K562 (cell line): Measurements from ENCODE around the gene TRIM27. TPM values are rescaled to one million over a fixed set of nuclear protein-coding genes. Genes with fewer than 3 reads are reported as not detected.
A peak's percentile ranks its signal among the peaks of the same experiment; 100 is the strongest.

Experiments
- ASH1L ChIP-seq: fragments of 450-650 bp; IDR thresholded peaks from 2 replicates; pipeline ENCODE4 v1.6.1; 2018; ENCODE audit warnings: borderline replicate concordance, mild to moderate bottlenecking, low read depth; ENCODE audit not compliant: partially characterized antibody
- FUS ChIP-seq: fragments of 200-400 bp; formaldehyde crosslinking; optimal IDR thresholded peaks from 2 replicates; pipeline ENCODE3; 2017; ENCODE audit warnings: low read depth, low read length
- GTF2E2 ChIP-seq: fragments of 200-800 bp; sonication (Bioruptor generic); IDR thresholded peaks from 2 replicates; pipeline ENCODE4 v1.6.1; 2016; ENCODE audit warnings: missing genetic modification characterization, missing compliant biosample characterization
- HEY1 ChIP-seq: fragments of 250-450 bp; sonication (Bioruptor Pico); IDR thresholded peaks from 2 replicates; pipeline ENCODE4 v1.5.0; 2020; ENCODE audit warnings: mild to moderate bottlenecking, moderate library complexity, borderline replicate concordance
- KHSRP ChIP-seq: fragments of 450-650 bp; IDR thresholded peaks from 2 replicates; pipeline ENCODE4 v1.6.1; 2017
- SIN3A ChIP-seq, 2 experiments: fragments of 150-350 bp in 1 of 2; IDR thresholded peaks; 2 replicates each; pipeline ENCODE4 v1.6.1; 2011 to 2016; ENCODE audit warnings: borderline replicate concordance in 2 of 2, low read depth in 2 of 2, low read length in 2 of 2, mild to moderate bottlenecking in 2 of 2, moderate library complexity in 2 of 2; ENCODE audit not compliant: control insufficient read depth in 1 of 2
- SMC3 ChIP-seq: conservative IDR thresholded peaks from 2 replicates; pipeline ENCODE4 v1.6.1; 2011; ENCODE audit warnings: low read depth, low read length, improper control_type of control experiment; ENCODE audit not compliant: insufficient read depth
- TAF1 ChIP-seq: IDR thresholded peaks from 2 replicates; pipeline ENCODE4 v1.6.1; 2011; ENCODE audit warnings: mild to moderate bottlenecking, low read length, moderate library complexity; ENCODE audit not compliant: insufficient read depth, control insufficient read depth, severe bottlenecking; ENCODE audit errors: extremely low read depth
- ZNF174 ChIP-seq: fragments of 250-450 bp; sonication (Bioruptor Pico); IDR thresholded peaks from 2 replicates; pipeline ENCODE4 v1.4.0; 2020; ENCODE audit warnings: mild to moderate bottlenecking
- ZNF584 ChIP-seq: fragments of 200-800 bp; sonication (Bioruptor generic); IDR thresholded peaks from 2 replicates; pipeline ENCODE4 v1.6.1; 2016; ENCODE audit warnings: low read depth, mild to moderate bottlenecking, missing genetic modification characterization, missing compliant biosample characterization
- polyA plus RNA-seq, 8 experiments: library from polyadenylated mRNA; depleted of rRNA in 4 of 8; stranded (reverse) in 5 of 8; unstranded in 3 of 8; fragments of >200 nt; fragmentation: Nextera tagmentation in 2 of 8; fragmentation: Illumina TruSeq in 1 of 8; extraction: Ambion mirVana in 2 of 8; extraction: Trizol in 1 of 8; gene quantifications; 2 replicates each; pipeline versions ENCODE4 v1.2.1 to v1.2.3, GENCODE V29; 2011 to 2014; ENCODE audit warnings: inconsistent platforms in 1 of 8, missing spikeins in 1 of 8
- total RNA-seq, 7 experiments: library from RNA; depleted of rRNA in 6 of 7; stranded (reverse); fragments of >200 nt in 6 of 7; fragmentation: Illumina TruSeq in 2 of 7; extraction: Trizol in 2 of 7; gene quantifications; 2 replicates each; pipeline versions ENCODE4 v1.2.1 to v1.2.3, GENCODE V29; 2011 to 2021; ENCODE audit warnings: low replicate concordance in 1 of 7
- TF ChIP-seq, protein P1 (sequence below), 3 experiments: fragments of 200-800 bp in 1 of 3; fragments of 250-450 bp in 1 of 3; fragments of 450-650 bp in 1 of 3; sonication (Bioruptor Pico) in 1 of 3; sonication (Bioruptor generic) in 1 of 3; formaldehyde crosslinking in 1 of 3; IDR thresholded peaks; 2 replicates each; pipeline versions ENCODE4 v1.6.1 to v1.8.0; 2016 to 2022; ENCODE audit warnings: mild to moderate bottlenecking in 2 of 3, missing genetic modification characterization in 2 of 3, missing compliant biosample characterization in 1 of 3, moderate library complexity in 1 of 3
- TF ChIP-seq, protein P2 (sequence below), 2 experiments: fragments of 450-650 bp; formaldehyde crosslinking in 1 of 2; IDR thresholded peaks; 2 replicates each; pipeline versions ENCODE4 v1.4.0 to v1.6.1; 2014 to 2020; ENCODE audit warnings: mild to moderate bottlenecking in 2 of 2, borderline replicate concordance in 1 of 2, low read depth in 1 of 2

The TRIM27 gene
- total and polyA plus RNA-seq, 9 of the 15 experiments (the other 6 are each of a cell fraction or from before 2014, with no cell fraction given) = 37.7 to 235 (median 122) TPM

DNA sequence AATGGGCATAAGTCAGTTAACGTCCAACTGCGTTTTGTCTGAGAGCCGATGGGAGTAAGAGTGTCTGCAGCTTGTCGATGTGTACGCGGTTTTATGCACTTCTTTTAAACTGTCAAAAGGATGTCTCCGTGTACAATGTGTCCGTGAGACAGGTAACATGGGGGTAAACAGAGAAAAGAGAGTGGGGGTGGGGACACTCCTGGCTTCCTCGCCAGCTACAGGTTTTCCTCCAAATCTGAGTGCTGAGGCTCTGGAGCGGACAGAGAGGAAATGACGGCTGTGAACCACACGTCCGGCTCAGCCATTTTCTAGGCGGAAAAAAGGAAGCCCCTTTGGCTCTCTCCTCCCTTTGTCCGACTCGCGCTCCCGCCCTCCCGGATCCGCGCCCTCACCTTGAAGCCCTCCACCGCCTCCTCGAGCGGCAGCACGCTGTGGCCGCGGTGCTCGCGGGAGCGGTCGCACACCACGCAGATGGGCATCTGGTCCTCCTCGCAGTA, 916 bp downstream of the TRIM27 start (continued):
- TF ChIP-seq FUS = no peak
- TF ChIP-seq TAF1 = peak; percentile 42
- TF ChIP-seq, protein P1, sequence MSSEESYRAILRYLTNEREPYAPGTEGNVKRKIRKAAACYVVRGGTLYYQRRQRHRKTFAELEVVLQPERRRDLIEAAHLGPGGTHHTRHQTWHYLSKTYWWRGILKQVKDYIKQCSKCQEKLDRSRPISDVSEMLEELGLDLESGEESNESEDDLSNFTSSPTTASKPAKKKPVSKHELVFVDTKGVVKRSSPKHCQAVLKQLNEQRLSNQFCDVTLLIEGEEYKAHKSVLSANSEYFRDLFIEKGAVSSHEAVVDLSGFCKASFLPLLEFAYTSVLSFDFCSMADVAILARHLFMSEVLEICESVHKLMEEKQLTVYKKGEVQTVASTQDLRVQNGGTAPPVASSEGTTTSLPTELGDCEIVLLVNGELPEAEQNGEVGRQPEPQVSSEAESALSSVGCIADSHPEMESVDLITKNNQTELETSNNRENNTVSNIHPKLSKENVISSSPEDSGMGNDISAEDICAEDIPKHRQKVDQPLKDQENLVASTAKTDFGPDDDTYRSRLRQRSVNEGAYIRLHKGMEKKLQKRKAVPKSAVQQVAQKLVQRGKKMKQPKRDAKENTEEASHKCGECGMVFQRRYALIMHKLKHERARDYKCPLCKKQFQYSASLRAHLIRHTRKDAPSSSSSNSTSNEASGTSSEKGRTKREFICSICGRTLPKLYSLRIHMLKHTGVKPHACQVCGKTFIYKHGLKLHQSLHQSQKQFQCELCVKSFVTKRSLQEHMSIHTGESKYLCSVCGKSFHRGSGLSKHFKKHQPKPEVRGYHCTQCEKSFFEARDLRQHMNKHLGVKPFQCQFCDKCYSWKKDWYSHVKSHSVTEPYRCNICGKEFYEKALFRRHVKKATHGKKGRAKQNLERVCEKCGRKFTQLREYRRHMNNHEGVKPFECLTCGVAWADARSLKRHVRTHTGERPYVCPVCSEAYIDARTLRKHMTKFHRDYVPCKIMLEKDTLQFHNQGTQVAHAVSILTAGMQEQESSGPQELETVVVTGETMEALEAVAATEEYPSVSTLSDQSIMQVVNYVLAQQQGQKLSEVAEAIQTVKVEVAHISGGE (CRISPR knock-in tag; IDR thresholded peaks at IDR 0.05) = peak in 1 of 3 experiments; percentile 35; a peak in 2 of 6 replicates
- TF ChIP-seq SIN3A (IDR thresholded peaks at IDR 0.05; ENCODE audit: borderline replicate concordance in 2 of 2, control insufficient read depth in 1 of 2, low read depth in 2 of 2, low read length in 2 of 2) = peak in 1 of 2 experiments; percentile 21; a peak in 1 of 4 replicates
- TF ChIP-seq ASH1L = no peak
- no peak for TF ChIP-seq HEY1
- TF ChIP-seq KHSRP = no peak
- TF ChIP-seq SMC3 = no peak
- TF ChIP-seq, protein P2, sequence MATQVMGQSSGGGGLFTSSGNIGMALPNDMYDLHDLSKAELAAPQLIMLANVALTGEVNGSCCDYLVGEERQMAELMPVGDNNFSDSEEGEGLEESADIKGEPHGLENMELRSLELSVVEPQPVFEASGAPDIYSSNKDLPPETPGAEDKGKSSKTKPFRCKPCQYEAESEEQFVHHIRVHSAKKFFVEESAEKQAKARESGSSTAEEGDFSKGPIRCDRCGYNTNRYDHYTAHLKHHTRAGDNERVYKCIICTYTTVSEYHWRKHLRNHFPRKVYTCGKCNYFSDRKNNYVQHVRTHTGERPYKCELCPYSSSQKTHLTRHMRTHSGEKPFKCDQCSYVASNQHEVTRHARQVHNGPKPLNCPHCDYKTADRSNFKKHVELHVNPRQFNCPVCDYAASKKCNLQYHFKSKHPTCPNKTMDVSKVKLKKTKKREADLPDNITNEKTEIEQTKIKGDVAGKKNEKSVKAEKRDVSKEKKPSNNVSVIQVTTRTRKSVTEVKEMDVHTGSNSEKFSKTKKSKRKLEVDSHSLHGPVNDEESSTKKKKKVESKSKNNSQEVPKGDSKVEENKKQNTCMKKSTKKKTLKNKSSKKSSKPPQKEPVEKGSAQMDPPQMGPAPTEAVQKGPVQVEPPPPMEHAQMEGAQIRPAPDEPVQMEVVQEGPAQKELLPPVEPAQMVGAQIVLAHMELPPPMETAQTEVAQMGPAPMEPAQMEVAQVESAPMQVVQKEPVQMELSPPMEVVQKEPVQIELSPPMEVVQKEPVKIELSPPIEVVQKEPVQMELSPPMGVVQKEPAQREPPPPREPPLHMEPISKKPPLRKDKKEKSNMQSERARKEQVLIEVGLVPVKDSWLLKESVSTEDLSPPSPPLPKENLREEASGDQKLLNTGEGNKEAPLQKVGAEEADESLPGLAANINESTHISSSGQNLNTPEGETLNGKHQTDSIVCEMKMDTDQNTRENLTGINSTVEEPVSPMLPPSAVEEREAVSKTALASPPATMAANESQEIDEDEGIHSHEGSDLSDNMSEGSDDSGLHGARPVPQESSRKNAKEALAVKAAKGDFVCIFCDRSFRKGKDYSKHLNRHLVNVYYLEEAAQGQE (IDR thresholded peaks at IDR 0.05; ENCODE audit: borderline replicate concordance) = no peak
- TF ChIP-seq, protein P2 (CRISPR knock-in tag; IDR thresholded peaks at IDR 0.05; ENCODE audit: low read depth) = no peak
- no peak for TF ChIP-seq ZNF174 (CRISPR knock-in tag)
- no peak for TF ChIP-seq GTF2E2 (tag)
- no peak for TF ChIP-seq ZNF584 (CRISPR knock-in tag)
